HG03457 (cell line): Measurements from ENCODE around the gene RNGTT.

Experiments
- ATAC-seq: cut with Tn5 transposase; IDR thresholded peaks from one replicate; pipeline ENCODE4 v1.9.1; 2021; ENCODE audit warnings: moderate number of reproducible peaks; ENCODE audit not compliant: unreplicated experiment

RNGTT gene

DNA sequence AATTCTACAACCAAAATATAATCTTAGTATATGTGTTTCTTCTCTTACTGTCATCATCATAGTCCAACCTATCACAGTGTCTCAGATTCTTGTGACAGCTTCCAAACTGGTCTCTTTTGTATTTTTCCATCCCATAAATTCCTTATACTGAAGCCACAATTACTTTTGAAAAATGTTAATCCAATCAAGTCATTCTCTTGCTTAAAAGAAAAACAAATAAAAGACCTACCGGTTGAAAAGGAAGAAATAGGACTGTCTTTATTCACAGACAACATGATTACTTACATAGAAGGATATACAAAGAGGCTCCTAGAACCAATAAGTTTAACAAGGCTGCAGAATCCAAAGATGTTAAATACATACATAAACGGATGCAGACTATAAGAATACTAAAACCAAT lies 339.9 kb downstream of the RNGTT start:
- ATAC-seq = no peak

- ATAC-seq = no peak
These were observed 343.5 kb downstream of the RNGTT start for GRCh38 chr6:88619951-88620350.

DNA sequence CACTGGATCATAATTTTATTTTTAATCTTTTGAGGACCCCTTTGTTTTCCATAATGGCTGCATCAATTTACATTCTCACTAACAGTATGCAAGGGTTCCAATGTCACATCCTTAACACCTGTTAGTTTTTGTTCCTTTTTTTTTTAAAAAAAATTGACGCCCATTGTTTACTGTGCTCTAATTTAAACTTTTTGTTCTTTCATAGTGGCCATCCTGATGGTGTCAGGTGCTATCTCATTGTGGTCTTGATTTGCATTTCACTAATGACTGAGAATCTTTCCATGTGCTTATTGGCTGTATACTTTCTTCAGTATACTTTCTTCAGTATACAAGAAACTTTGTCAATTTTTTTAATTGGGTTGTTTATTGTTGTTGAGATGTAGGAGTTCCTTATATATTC lies 347.0 kb downstream of the RNGTT start:
- ATAC-seq = no peak

- no peak for ATAC-seq
These were observed 349.0 kb downstream of the RNGTT start for GRCh38 chr6:88614316-88614877.

DNA sequence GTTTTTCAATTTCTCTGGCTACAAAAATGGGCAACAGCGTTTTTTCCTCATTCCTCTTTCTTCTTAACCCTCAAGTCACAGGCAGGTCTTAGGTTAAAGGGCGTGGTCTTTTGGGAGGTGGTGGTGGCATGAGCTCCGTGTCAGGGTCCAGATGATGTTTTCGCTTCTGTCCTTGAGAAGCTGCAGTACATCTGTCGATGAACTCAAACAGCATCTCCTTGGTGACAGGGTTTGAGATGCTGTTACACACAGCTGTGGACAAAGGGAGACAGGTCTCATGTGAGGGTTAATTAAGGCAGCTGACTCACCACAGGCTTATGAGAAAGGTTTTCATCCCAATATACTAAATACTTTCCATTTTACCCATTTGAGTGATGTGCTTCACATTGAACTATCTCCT lies 350.8 kb downstream of the RNGTT start:
- no peak for ATAC-seq

GRCh38 chr6:88611721-88612120 lies 351.7 kb downstream of the RNGTT start:
- no peak for ATAC-seq

- ATAC-seq = no peak
These were observed 353.4 kb downstream of the RNGTT start for GRCh38 chr6:88609983-88610382.

DNA sequence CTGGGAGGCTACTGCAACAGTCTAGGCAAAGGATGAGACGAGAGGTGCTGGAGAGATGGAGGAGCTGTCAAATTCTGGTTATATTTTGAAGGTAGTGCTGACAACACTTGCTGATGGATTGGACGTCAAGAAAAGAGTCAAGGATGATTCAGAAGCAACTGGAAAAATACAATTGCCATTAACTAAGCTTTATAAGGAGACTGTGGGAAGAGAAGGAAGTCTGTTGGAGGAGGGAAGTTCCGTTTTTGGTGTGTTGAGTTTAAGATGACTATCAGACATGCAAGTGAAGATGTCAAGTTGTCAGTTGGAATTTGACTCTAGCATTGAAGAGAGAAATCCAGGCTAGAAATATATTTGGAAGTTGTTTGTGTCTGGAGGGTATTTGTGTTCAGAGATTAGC lies 358.1 kb downstream of the RNGTT start:
- no peak for ATAC-seq

GRCh38 chr6:88599571-88599970 lies 363.8 kb downstream of the RNGTT start:
- no peak for ATAC-seq

DNA sequence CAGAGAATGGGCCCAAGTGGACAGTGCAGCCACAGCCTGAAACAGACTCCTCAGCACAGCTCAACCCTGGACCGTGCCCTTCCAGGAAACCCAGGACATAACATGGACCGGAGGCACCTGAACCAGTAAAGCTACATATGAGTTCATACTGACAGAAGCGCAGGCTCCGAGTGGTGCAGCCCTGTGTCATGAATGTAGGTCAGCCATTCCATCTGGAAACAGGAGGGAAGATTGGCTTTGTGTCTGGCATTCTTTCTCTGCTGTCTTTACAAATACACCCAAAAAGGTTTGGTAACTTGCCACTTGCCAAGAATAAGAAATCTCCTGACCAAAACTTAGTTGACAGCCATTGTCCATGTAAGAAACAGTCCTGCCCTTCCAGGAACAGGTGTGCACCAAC lies 366.6 kb downstream of the RNGTT start:
- ATAC-seq = no peak

GRCh38 chr6:88588938-88589337 lies 374.5 kb downstream of the RNGTT start:
- no peak for ATAC-seq

DNA sequence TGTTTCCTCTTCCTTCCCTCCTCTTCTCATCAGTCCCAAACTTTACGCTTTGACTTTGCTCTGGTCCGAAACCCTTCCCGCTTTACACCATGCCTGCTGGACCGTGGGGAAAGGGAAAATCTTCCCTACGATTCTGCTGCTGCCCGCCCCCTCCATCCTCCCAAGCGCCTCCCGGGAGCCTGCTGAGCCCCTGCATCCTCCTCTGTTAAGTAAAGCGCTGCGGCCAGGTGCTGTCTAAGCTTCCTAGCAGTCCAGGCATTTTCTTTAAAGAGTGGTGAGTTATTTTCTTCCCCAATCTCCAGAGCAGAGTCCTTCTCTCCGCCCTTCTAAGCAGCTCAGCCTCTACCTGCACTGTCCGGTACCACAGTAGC lies 376.3 kb downstream of the RNGTT start:
- ATAC-seq = no peak

DNA sequence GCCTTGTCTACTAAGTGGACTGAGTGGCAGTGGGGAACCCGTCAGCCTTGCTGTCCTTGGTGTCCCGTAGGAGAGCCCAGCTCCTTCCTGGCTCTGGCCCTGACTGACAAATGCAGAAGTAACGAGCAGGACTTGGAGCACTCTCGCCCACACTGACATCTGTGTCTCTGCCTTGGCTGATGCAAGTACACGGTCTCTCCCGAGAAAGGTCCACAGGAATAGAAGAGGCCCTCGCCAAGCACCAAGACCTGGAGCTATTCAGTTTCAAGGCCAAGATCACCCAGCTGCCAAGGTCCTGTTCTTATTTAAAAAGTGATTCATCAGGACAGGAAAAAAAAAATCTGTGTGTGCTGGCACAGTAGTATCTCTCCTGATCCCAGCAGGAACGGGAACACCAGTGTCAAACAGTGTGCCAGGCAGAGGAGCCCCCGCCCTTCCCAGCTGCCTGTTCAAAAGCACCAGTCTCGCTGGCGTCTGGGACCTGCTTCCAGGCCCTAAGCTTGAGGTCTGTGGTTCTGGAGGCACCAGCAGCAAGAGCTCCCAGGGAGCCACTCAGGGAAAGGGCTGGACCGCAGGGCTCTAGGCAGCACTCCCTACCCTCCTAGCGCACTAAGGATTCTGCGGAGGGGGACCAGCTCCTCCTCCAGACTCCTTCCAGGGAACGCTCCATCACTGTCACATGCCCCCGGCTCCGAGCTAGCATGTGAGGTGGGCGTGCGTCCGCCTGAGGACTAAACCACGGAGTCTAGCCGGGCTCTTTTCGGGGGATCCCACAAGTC lies 376.9 kb downstream of the RNGTT start:
- ATAC-seq = no peak

DNA sequence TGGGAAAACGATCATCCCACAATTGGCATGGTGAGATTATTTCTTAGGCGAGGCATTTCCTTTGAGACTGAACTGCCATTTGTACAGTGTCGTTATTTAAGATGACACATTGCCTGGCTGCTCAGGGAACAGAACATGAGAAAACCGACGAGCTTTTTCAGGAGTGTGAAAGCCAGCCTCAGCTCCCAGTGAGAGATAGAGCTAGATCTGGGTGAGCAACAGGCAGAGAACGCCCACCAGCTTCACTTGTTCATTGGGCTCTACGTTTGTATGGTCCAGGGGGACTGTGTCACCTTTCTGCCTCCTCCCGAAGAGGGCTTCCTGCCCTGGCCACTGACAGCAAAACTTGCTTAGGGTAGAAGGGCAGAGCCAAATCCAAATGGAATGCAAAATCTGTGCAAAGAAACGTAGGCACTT lies 378.1 kb downstream of the RNGTT start:
- ATAC-seq = no peak

GRCh38 chr6:88584581-88585275 lies 378.7 kb downstream of the RNGTT start:
- no peak for ATAC-seq

DNA sequence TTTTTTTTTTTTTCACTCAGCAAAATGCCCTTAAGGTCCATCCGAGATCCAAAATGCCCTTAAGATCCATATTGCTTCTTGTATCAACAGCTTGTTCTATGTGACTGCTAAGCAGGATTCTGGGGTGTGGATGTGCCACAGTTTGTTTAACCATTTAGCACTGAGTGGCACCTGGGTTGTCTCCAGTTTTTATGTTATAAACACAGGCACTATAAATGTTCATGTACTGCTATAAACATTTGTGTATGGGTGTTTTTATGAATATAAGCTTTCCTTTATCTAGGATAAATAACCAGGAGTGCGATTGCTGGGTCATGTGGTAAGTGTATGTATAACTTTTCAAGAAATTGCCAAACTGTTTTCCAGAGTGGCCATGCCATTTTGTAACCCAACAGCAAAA lies 386.0 kb downstream of the RNGTT start:
- no peak for ATAC-seq

- ATAC-seq = no peak
These were observed 387.9 kb downstream of the RNGTT start for GRCh38 chr6:88575536-88575935.

- ATAC-seq = no peak
These were observed 388.8 kb downstream of the RNGTT start for GRCh38 chr6:88574651-88575050.

- ATAC-seq = no peak
These were observed 389.4 kb downstream of the RNGTT start for GRCh38 chr6:88574031-88574430.

DNA sequence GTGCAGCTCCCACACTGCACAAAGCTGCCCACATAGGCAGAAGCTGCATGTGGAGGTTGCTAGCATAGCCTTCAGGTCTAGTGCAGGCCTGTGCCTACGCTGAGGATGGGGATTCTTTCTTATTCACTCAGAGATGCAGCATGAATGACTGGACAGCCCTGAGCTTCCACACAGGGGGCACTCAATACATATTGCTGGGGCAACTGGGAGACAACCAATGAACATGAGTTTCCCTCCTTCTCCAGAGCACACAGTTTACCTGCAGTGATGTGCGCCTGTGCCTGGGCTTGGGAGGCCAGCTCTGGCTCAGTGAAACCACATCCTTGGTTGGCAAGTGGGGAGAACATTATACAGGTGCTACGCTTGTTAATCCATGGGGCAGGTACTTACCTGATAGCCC lies 389.9 kb downstream of the RNGTT start:
- no peak for ATAC-seq

DNA sequence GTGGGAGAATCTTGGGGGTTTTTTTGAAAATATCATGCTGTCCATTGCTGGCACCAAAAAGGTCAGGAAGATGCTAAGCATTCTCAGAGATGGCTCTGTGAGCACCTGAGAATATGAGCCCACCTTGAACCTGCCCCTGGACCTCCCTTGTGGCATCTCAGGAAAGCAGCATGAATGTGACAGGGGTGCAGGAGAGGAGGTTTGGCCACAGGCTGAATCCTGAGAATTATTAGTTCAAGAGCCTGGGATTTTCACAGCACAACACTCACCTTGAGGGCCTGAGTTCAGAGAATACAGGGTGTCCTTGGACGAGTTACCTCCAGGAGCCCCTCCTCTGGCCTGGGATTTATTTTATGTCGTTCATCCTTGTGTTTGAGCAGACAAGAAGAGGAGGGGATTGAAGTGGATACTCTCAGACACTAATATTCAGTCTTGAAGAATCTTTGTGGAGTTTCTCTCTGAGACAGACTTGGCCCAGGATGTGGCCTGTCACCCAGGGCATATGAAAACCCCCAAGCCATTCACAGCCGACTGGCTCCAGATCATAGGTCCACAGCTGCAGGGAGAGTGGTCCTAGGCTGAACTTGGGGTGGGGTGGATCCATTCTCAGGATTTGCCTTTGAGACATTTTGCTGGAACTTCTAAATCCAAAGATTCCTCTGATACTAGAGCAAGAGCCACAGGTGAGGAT lies 390.8 kb downstream of the RNGTT start:
- ATAC-seq = no peak

- no peak for ATAC-seq
These were observed 393.5 kb downstream of the RNGTT start for GRCh38 chr6:88569959-88570358.
